ENCODE measurements around the gene LLGL1. TPM values are rescaled to one million over a fixed set of nuclear protein-coding genes. Genes with fewer than 3 reads are reported as not detected.
A peak's percentile ranks its signal among the peaks of the same experiment; 100 is the strongest.

Gene LLGL1
- total RNA-seq, 2 donors from 2014 or later = 6.6 to 11.4 TPM

DNA sequence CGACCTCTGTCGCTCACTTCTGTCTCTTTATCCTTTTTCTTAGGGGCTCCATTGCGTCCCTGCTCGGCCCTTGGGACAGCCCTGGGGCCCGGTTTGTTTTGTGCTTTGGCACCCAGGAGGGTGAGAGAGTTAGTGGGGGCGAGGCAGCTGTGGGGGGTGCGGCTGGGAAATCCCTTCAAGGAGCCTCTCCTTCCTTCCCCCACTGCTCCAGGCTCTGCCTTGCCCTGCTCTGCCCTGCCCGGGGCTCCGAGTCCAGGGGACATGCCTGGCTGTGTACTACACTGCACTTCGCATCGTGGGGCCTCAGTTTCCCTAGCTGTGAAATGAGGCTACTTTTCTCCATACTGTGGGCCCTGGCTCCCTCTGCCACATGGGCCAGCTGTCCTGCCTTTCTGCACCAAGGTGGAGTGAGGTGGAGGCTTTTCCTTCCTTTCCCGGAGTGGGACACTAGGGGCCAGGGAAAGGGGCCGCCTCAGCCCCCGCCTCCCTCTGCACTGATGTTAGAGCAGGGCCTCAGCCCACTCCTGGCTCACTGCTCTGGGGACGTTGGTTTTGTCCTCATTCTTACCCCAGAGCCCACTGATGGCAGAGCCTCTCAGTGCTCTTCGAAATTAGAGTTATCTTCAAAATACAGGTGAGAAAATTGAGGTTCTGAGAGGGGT is 980 bp downstream of the LLGL1 start:
- DNase-seq (no peak), ATAC-seq (no peak)
- TF ChIP-seq, protein P1, sequence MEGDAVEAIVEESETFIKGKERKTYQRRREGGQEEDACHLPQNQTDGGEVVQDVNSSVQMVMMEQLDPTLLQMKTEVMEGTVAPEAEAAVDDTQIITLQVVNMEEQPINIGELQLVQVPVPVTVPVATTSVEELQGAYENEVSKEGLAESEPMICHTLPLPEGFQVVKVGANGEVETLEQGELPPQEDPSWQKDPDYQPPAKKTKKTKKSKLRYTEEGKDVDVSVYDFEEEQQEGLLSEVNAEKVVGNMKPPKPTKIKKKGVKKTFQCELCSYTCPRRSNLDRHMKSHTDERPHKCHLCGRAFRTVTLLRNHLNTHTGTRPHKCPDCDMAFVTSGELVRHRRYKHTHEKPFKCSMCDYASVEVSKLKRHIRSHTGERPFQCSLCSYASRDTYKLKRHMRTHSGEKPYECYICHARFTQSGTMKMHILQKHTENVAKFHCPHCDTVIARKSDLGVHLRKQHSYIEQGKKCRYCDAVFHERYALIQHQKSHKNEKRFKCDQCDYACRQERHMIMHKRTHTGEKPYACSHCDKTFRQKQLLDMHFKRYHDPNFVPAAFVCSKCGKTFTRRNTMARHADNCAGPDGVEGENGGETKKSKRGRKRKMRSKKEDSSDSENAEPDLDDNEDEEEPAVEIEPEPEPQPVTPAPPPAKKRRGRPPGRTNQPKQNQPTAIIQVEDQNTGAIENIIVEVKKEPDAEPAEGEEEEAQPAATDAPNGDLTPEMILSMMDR (IDR thresholded peaks at IDR 0.05) = no peak
- no peak for TF ChIP-seq POLR2A (IDR thresholded peaks at IDR 0.05)
- no peaks in the 10 kb centered on the region for H3K27me3 ChIP-seq
- no peaks in the 10 kb centered on the region for H3K9me3 ChIP-seq
- H3K4me3 ChIP-seq = peak overlapping the region; percentile 21 to 41
- peaks cover 14% of the 10 kb centered on the region for H3K4me1 ChIP-seq
- H3K36me3 ChIP-seq (replicated peaks in 1 of 2; ENCODE audit: insufficient read depth in 1 of 2, low read depth in 2 of 2) = no peaks in the 10 kb centered on the region
- intact Hi-C loops (cut with DNase I) = no loop called here
- no peak overlapping the region for H3K27ac ChIP-seq
- 10 to 28% methylated on average over 5 to 16 of the region's 16 CpGs for WGBS, 2 donors

DNA sequence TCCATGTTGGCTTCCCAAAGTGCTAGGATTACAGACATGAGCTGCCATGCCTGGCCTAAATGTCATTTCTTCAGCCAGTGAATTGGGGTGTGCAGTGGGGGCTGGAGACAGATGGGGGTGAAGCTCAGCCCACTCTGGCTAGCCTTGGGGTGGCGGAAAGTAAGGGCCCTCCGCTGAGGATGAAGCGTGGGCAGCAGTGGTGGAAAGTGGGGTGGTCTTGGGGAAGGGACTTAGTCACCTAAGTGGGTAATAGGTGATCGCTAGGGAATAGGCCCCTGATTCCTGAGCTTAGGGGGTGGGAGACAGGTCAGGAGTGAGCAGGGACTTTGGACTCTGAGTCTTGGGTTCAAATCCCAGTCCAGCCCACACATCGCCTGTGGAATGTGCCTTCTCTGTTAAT is 2.2 kb downstream of the LLGL1 start:
- no peak overlapping the region for H3K4me3 ChIP-seq
- DNase-seq (no peak), ATAC-seq (no peak)
- H3K9me3 ChIP-seq = no peaks in the 10 kb centered on the region
- H3K36me3 ChIP-seq (replicated peaks in 1 of 2; ENCODE audit: insufficient read depth in 1 of 2, low read depth in 2 of 2) = no peaks in the 10 kb centered on the region
- TF ChIP-seq, protein P1 (IDR thresholded peaks at IDR 0.05) = no peak
- TF ChIP-seq POLR2A (IDR thresholded peaks at IDR 0.05) = no peak
- H3K27me3 ChIP-seq = no peaks in the 10 kb centered on the region
- intact Hi-C loops (cut with DNase I) = no loop called here
- WGBS, 2 donors = 98 to 100% methylated on average over 5 of the region's 5 CpGs
- H3K27ac ChIP-seq = no peak overlapping the region
- H3K4me1 ChIP-seq = peaks cover 14% of the 10 kb centered on the region

DNA sequence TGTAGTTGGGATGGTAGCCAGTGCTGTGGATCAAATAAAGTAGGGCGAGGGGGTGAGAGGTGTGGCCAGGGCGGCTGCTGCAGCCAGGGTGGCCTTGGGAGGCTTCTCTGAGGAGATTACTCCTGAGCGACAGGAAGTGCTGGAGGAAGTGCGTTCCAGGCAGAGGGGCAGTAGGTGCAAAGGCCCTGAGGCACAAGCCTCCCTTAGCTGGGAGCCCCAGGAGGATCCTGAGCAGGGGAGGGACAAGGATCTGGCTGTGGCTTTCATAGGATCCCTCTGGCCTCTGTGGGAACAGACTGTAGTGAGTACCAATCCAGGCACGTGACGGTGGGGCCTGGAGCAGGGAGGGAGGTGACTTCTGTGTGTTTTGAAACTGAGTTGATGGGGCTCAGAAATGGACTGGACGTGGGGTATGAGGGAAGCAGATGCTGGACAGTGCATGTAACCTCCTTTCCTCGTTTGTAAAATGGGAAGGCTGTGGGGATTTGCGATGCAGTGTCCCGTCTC is 2.8 kb downstream of the LLGL1 start:
- WGBS, 2 donors = 79 to 91% methylated on average over 7 to 10 of the region's 10 CpGs
- DNase-seq (no peak), ATAC-seq (no peak)
- H3K27me3 ChIP-seq = no peaks in the 10 kb centered on the region
- no peak for TF ChIP-seq POLR2A (IDR thresholded peaks at IDR 0.05)
- TF ChIP-seq, protein P1 (IDR thresholded peaks at IDR 0.05) = no peak
- H3K9me3 ChIP-seq = no peaks in the 10 kb centered on the region
- intact Hi-C loops (cut with DNase I) = no loop called here
- H3K27ac ChIP-seq = no peak overlapping the region
- H3K36me3 ChIP-seq (replicated peaks in 1 of 2; ENCODE audit: insufficient read depth in 1 of 2, low read depth in 2 of 2) = no peaks in the 10 kb centered on the region
- peaks cover 14% of the 10 kb centered on the region for H3K4me1 ChIP-seq
- H3K4me3 ChIP-seq = no peak overlapping the region

DNA sequence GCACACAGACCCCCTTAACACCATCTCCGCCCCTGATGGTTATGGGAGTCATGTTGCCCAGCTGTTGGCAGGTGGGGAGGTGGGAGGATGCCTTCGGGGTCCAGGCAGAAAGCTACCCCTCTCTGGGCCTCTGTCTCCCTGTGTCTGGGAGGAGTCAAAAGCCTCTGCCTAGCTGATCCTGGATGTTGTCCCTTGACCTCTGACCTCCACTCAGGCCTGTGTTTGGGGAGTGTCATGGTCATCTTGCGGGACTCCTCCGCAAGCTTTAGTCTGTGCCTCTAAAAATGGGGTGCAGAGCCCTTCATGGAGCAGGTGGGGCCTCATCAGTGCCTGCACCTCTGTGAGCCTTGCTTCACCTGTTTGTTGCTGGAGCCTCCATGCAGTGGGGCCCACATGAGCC is 3.8 kb downstream of the LLGL1 start:
- Histone ChIP-seq H3K4me1 (peaks cover 14% of the 10 kb centered on the region), H3K9me3 (no peaks in the 10 kb centered on the region), H3K27me3 (no peaks in the 10 kb centered on the region), H3K4me3 (no peak overlapping the region), H3K36me3 (replicated peaks in 1 of 2; ENCODE audit: insufficient read depth in 1 of 2, low read depth in 2 of 2) (no peaks in the 10 kb centered on the region), H3K27ac (no peak overlapping the region)
- no peak for TF ChIP-seq POLR2A (IDR thresholded peaks at IDR 0.05)
- TF ChIP-seq, protein P1 (IDR thresholded peaks at IDR 0.05) = no peak
- intact Hi-C loops (cut with DNase I) = no loop called here
- 73 to 75% methylated on average over 3 to 4 of the region's 4 CpGs for WGBS, 2 donors
- DNase-seq (no peak), ATAC-seq (no peak)

DNA sequence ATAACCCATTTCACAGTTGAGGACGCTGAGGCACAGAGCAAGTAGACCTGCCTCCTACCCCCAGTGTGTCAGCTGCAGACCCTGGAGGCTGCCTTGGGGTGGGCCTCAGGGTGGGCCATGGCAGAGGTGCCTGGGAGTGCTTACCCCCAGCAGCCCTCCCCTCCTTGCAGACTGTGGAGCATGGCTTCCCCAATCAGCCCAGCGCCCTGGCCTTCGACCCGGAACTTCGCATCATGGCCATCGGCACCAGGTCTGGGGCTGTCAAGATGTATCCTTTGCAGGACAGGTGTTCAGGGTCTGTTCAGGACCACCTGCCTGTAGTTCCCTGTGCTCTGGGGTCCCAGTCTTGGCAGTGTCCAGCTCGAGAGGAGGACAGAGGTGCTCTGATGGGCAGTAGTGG is 4.3 kb downstream of the LLGL1 start:
- no peak for ATAC-seq

More for the DNA sequence above, 4.3 kb downstream of the LLGL1 start:
- H3K27me3 ChIP-seq = no peaks in the 10 kb centered on the region
- no peak overlapping the region for H3K27ac ChIP-seq
- no peak for DNase-seq
- peaks cover 13% of the 10 kb centered on the region for H3K4me1 ChIP-seq
- WGBS, 2 donors = 90 to 93% methylated on average over 2 to 6 of the region's 7 CpGs
- H3K4me3 ChIP-seq = no peak overlapping the region
- intact Hi-C loops (cut with DNase I) = no loop called here
- no peak for TF ChIP-seq POLR2A (IDR thresholded peaks at IDR 0.05)
- TF ChIP-seq, protein P1 (IDR thresholded peaks at IDR 0.05) = no peak
- no peaks in the 10 kb centered on the region for H3K9me3 ChIP-seq
- H3K36me3 ChIP-seq (replicated peaks in 1 of 2; ENCODE audit: insufficient read depth in 1 of 2, low read depth in 2 of 2) = no peaks in the 10 kb centered on the region

Data from body of pancreas (tissue), 4 donors.